OCI-M1 (cell line): ENCODE measurements around the gene MYO16.
"Not testable (repeated sequence)": the region's sequence is repeated elsewhere in the genome, so short reads cannot be mapped to it uniquely, and the experiment has no call there.

Source experiments
- DNase-seq: peaks from one replicate; lab custom pipeline; 2025; lab: John Stamatoyannopoulos, UW

Gene MYO16

DNA sequence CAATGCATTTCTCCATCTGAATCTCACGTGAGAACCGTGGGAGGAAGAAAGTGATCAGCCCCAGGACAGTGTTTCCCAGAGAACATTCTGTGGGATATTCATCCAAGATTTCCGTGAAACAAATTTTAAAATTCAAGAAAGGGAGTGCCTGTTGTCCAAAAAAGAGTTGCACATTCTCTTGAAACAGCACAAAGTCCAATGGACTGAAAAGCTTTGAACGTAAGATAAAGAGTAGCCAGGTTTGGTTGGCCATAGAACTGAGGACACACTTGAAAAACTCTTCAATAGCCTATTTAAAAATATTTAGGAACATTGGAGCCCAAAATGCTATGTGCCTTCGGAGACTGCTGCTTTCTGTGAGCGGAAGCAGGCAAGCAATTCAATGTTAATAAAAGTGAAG lies 353.9 kb downstream of the MYO16 start:
- no peak for DNase-seq

- no peak for DNase-seq
Measured at GRCh38 chr13:108984251-108984920, 355.0 kb downstream of the MYO16 start.

GRCh38 chr13:108985166-108985565 lies 355.8 kb downstream of the MYO16 start:
- DNase-seq, result no peak

GRCh38 chr13:108987517-108987916 lies 358.1 kb downstream of the MYO16 start:
- no peak for DNase-seq

- DNase-seq, result no peak
Measured at GRCh38 chr13:108987944-108988343, 358.5 kb downstream of the MYO16 start.

DNA sequence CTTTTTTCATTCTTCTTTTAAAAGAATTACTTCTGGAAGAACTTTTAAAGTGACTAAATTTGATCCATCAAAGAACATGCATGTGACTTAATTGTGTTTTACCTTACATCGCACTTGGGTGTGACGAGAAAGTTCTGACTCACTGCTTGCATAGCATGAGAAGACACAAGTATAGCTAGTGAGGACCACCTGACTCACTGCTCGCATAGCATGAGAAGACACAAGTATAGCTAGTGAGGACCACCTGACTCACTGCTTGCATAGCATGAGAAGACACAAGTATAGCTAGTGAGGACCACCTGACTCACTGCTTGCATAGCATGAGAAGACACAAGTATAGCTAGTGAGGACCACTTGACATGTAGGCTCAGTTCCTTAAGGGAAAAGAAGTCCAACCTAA lies 362.0 kb downstream of the MYO16 start:
- not testable (repeated sequence) for DNase-seq

- no peak for DNase-seq
Measured at GRCh38 chr13:108993346-108993745, 363.9 kb downstream of the MYO16 start.

DNA sequence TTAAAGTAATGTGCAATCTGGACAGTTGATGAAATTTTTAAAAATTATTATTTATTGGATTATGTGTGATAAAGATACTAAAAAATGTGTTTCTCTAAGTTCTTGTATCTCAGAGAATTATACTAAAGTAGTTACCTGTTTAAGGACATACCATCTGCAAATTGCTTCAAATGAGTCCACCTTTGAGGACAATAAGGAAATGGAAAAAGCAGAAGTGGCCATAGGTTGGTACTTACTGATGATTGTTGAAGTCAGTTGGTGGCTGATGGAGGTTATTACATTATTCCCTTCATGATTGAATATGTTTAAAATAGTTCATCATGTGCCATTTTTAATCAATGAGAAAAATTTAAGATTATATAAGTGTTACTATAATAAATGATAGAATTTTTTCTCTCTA lies 367.0 kb downstream of the MYO16 start:
- DNase-seq, result no peak

DNA sequence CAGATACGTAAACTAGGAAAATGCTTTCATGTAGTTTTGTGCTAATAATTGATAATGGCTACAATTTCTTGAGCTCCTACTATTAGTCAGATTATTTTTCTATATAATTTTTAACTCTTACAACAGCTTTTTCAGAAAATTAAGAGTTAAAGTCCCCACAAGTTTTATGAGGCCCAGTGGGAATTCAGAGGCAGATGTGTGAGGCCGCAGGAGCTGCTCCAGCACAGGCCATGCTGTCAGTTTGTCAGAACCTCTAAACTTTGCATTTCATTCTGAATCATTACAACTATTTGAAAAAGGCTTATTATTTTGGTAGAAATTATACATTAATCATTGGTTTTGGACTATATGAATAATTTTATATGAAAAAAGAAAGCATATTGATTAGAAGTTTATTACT lies 370.8 kb downstream of the MYO16 start:
- DNase-seq, result no peak

DNA sequence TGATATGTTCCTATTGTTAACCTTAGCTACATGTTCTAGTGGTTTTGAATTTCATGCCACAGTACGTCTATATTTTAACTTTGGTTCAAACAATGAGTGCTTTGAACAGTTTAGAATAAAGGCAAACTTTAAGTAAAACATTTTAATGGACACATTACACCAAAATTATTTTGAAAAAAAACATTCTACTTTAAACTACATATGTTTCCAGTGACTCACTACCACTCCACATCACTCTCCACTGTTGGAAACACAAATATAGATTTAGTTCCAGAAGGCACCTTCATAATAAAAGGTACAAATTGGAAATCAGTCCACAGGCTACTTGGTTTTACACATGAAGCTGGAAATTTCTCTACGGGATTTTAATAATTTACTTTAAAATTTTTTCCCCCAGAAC lies 373.5 kb downstream of the MYO16 start:
- DNase-seq, result no peak

DNA sequence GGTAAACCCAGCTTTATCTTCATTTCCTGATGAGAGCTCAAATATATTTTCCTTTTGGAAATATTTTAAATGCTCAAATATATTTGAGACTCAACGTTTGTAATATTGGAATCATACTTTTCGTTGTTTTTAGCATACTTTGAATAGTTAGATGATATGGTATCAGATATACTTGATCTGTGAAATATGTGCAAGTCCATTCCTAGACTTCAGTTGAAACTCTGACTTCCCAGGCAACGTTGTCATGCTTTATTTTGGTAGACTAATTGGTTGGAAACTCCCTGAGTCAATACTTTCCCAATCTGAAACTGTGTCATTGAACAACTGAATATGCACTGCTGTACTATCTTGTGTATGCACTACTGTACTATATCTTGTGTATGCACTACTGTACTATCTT lies 378.5 kb downstream of the MYO16 start:
- DNase-seq, result no peak

DNA sequence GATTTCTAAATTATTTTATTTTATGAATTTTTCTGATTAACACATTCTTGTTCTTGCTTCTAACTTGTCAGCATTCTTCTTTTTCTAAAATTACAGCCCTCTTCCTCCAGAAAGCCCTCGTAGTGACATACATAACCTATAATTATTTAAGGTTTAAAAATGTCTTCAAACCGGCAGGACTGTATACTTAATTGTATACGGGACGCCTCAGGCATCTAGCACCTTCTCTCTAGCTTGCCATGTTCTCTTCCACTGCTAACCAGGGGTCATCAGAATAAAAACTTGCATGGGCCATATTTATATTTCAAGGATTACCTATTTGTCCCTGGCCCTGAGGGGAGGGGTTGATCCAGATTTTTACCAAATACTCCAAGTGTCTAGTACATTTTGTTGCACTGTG lies 380.3 kb downstream of the MYO16 start:
- no peak for DNase-seq

GRCh38 chr13:109010912-109011311 lies 381.5 kb downstream of the MYO16 start:
- DNase-seq, result peak; percentile 46

DNA sequence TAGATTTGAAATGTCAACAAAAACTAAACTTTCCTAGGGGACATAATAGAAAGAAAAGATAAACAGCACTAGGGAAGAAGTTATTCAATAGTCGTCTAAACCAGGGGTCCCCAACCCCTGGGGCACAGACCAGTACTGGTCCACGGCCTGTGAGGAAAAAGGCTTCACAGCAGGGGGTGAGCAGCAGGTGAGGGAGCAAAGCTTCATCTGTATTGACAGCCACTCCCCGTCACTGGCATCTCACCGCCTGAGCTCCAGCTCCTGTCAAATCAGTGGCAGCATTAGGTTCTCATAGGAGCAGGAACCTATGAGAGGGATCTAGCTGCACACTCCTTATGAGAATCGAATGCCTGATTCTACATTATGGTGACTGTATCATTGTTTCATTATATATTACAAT lies 382.7 kb downstream of the MYO16 start:
- no peak for DNase-seq

DNA sequence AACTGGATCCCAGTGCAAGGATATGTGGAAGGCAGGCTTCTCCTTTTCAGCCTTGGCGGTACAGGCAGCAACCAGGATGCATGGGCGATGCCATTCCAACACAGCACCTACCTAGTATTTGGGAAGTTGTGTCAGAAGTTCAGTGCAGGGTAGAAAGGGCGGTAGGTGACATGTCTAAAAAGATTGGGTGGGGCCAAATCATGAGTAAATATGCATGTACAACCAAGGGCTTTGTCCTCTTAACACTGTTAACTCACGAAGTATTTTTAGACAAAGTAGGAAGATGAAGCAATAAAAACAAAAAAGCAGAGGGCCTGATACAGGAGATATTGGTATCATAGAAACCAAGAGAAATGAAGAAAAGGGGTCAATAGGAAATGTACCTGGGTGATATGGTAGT lies 392.1 kb downstream of the MYO16 start:
- no peak for DNase-seq

- no peak for DNase-seq
Measured at GRCh38 chr13:109024611-109025010, 395.2 kb downstream of the MYO16 start.

GRCh38 chr13:109026266-109026665 lies 396.9 kb downstream of the MYO16 start:
- no peak for DNase-seq

DNA sequence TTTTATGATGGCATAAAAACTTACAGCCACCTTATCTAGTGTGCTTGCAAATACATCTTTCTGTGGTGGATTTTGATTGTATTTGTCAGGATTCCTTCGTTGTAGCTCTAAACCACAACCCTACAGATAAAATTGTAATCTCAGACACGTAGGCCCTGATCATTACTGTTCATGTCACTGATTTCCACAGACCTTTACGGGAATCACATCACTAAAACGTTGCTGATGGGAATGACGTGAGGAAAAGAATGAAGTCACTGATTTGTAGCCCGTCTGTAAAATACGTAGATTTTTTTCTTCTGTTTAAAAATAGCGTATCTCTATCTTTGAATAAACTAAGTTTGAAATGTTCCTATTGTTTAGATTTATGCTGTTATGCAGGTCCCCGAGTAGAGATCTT lies 399.2 kb downstream of the MYO16 start:
- DNase-seq, result no peak

GRCh38 chr13:109033090-109033489 lies 403.7 kb downstream of the MYO16 start:
- DNase-seq, result no peak

DNA sequence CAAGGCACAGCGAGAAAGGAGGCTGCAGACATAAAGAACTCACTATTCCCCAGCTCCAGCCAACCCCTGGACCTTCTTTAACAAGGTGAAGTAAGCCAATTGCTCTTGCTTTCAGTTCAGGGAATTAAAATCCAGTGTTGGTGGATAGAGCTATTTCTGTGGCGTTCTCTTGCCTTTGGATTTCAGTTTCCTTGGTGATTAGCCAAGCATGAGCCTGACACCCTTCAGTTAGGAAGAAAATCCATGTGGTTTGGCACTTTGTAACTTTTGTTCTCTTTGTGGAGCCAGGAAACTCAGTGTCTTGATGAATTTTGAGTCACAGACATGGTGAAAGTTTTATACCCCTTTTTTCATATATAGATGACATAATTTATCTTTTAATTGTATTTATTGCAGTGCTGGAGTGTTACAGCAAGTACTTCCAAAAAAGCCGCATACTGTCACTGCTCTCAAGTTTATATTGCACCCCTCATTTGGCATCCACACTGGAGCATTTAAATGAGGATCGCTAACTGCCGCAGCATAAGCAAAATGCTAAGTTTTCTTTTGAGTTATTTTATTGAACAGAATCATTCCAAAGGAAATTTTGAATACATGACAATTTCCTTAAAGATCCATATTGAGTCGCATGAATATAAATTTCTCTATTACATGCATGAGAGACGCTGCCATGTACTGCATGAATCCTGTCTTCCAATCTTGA lies 406.8 kb downstream of the MYO16 start:
- DNase-seq, result no peak

DNA sequence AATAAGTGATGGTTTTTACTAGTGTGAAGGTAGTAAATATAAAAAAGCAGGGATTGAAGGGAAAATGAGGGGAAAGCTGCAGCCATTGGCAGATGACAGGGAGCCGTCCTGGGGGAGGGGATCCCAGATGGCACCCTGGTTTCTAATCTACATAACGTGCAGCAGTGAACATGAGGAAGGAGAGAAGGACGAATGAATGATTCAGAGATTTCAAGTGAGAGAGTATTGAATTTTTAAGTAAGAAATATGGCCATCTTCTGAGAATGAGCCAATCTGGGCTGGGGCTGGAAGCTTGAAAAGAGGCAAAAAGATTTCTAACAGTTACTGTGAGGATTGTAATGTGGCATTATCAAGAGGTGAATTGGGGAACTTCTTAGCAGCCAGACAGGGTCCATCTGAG lies 414.2 kb downstream of the MYO16 start:
- no peak for DNase-seq

DNA sequence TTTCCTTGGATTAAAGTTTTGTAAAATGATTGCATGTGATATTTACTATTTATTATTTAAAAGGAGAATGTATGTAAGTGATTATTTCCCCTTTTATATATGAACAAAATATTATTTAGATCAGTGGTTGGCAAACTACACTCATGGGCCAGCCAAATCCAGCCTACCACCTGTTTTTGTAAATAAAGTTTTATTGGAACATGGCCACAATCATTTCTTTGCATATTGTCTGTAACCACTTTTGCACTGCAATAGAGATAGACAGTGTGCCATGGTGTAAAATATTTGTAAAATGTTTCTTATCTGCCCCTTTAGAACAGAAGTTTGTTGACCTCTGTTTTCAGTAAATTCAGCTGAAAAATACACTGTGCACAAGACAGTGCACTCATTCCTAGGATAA lies 426.4 kb downstream of the MYO16 start:
- no peak for DNase-seq

GRCh38 chr13:109058087-109058486 lies 428.7 kb downstream of the MYO16 start:
- no peak for DNase-seq

DNA sequence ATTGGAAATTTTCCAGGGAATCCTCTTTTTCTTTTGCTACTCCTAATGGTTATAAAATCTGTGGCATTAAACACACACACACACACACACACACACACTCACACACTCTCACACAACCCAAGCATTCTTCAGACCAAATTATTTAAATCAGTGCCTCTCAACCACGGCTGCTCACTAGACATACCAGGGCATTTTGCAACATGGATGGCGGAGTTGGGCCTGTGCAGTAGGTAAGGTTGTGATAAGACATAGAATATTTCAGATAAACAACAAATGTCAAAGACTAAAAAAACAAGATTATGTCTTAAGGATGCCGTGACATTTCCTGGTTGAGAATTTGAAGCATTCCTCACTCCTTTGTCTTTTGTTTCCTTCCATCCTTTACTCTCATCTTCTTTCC lies 443.1 kb downstream of the MYO16 start:
- DNase-seq, result no peak
